ENCODE data around the gene PTMA.
A peak's percentile ranks its signal among the peaks of the same experiment; 100 is the strongest.
"Not testable (repeated sequence)": the region's sequence is repeated elsewhere in the genome, so short reads cannot be mapped to it uniquely, and the experiment has no call there.

PTMA gene

DNA sequence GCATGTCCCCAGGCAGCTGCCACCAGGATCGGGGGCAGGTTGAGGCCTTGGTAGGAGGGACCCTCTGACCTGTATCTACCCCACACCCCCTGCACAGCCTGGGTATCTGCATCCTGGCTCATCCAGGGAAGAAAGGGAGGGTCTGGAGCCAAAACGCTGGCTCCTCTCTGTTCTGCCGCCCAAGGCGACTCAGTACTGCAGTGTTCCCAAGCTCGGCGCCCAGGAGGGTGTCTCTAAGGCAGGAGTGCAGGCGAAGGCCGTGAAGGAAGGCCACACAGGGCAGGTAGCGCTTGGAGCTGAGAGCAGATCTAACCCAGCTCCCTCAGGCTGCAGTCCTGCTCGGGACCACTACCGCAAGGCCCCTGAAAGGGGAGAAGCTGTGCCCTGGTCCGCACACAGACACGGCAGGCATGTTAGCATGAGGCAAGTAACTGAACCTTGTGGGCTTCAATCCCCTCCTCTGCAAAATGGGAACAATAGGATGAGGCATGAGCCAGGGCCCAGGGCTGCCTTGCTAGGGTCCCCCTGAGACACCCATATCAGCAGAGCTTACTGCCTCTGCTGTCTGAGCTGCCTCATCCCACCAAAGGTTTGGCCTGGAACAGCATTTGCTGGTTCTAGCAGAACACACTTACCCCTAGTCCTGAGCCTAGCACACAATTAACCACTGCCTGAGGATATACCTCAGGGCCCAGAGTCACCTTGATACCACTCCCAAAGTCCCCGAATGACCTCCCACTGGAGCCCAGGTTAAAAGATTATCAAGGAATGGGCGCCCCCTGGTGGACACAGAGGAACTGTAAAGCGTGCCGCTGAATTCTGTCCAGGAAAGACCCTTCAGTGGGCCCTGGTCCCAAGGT, 6.5 kb downstream of the PTMA start:
- peak; percentile 61 to 75 for DNase-seq (ENCODE audit: extremely low read depth in 1 of 2, low read depth in 1 of 2)

- no peak for DNase-seq (ENCODE audit: extremely low read depth in 1 of 2, low read depth in 1 of 2)
These were observed 7.1 kb downstream of the PTMA start for GRCh38 chr2:231715499-231715837.

GRCh38 chr2:231715988-231716616, 7.8 kb downstream of the PTMA start:
- DNase-seq (ENCODE audit: extremely low read depth in 1 of 2, low read depth in 1 of 2): no peak

DNA sequence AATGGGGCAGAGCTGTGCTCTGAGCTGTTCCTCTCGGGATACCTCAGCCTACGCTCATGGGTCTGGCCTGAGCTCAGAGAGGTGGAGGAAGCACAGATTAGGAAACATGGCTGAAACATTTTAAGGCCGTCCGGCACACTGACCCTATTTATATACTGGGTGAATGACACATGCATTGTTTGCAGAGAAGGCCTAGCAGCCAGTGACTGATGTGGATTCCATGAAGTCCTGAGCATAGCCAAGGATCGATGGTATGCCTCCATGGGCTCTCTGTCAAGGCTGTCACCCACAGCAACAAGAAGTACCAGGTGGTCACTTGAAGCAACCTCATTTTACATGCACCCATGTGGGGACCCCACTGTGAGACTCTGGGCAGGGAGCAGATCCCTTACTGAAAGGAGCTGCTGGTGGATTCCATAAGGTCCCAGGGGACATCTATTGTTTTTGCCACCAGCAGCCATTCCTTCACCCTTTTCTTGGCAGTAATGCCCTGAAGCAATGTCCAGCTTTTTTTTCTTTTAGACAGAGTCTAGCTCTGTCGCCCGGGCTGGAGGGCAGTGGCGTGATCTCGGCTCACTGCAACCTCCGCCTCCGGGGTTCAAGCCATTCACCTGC, 8.4 kb downstream of the PTMA start:
- no peak for DNase-seq (ENCODE audit: extremely low read depth in 1 of 2, low read depth in 1 of 2)

GRCh38 chr2:231717281-231718171, 9.2 kb downstream of the PTMA start:
- DNase-seq (ENCODE audit: extremely low read depth in 1 of 2, low read depth in 1 of 2): no peak

DNA sequence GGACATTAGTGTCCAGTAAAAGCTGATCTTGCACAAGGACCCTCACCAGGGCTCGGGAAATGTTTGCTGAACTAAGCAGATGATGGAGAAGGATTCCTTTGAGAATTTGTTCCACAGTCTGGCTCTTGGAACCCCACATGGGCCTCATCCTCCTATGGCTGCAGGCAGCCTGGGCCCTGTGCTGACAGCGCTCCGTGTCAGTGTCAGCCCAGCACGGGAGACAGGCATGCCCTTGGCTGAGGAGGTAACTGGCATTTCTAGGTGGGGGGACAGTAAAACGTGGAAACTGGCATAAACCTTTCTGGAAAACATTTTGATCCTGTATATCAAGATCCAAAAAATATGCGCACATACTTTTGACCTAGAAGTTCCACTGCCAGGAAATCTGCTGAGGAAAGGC, 10.5 kb downstream of the PTMA start:
- no peak for DNase-seq (ENCODE audit: extremely low read depth in 1 of 2, low read depth in 1 of 2)

DNA sequence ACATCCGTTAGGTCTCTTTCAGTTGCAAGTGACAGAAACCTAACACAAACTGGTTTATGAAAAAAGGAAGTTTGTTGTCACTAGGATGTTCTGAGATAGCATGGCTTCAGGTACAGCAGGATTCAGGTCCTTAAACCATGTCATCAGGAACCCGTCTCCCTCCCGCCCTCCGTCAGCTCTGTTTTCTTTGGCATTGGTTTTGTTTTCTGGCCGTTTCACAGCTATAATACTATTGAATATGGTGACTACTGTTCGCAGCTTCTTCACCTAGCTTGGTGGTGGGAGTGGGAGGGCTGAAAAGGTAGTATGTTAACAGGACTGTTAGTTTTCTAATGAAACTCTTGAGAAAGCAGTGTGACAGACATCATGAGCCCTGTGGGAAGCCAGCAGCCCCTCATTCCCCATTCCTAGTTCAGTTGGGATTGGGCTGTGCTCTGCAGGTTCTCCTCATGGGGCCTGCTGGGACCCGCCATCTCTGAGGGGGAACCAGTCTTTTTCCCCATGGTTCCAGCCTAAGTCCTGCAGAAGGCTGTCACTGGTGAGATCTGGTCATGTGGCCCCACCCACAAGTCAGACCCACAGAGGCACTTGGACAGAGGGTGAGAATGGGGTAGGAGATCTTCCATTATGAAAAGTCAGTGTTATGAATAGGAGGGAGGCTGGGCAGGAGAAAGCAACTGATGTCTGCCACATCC, 12.1 kb downstream of the PTMA start:
- DNase-seq (ENCODE audit: extremely low read depth in 1 of 2, low read depth in 1 of 2): no peak

GRCh38 chr2:231720987-231721966, 13.0 kb downstream of the PTMA start:
- DNase-seq (ENCODE audit: extremely low read depth in 1 of 2, low read depth in 1 of 2): no peak

DNA sequence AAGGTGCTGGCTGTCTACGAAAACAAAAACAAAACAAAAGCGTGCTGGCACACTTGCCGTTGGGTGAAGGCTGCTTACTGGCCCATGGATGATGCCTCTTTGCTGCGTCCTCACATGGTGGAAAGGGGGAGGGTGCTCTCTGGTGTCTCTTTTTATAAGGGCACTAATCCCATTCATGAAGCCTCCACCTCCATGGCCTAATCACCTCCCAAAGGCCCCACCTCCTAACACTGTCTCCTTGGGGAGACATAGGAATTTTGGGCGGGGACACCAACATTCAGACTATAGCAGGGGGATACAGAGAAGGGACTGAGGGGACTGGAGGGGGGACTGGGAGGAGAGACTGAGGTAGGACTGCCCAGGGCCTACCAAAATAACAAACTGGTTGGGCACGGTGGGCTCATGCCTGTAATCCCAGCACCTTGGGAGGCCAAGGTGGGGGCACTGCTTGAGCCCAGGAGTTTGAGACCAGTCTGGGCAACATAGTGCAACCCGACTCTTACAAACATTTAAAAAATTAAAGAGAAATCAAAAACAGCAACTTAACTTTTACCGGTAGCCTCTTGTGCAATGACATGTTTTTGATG, 14.5 kb downstream of the PTMA start:
- DNase-seq (ENCODE audit: extremely low read depth in 1 of 2, low read depth in 1 of 2): no peak

DNA sequence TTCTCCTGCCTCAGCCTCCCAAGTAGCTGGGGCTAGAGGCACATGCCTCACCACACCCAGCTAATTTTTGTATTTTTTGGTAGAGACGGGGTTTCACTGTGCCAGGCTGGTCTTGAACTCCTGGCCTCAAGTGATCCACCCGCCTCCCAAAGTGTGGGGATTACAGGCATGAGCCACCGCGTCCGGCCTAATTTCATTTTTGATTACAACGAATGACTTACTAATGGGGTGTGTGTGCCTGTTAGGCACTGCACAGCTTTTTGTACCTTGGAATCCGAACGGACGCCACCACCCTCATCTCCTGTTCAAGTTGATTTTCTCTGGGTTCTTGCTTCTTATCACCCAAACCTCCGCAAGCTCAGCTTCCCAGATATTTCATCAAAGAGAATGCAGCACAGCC, 17.2 kb downstream of the PTMA start:
- no peak for DNase-seq (ENCODE audit: extremely low read depth in 1 of 2, low read depth in 1 of 2)

GRCh38 chr2:231726276-231726675, 18.0 kb downstream of the PTMA start:
- no peak for DNase-seq (ENCODE audit: extremely low read depth in 1 of 2, low read depth in 1 of 2)

GRCh38 chr2:231727621-231728020, 19.3 kb downstream of the PTMA start:
- no peak for DNase-seq (ENCODE audit: extremely low read depth in 1 of 2, low read depth in 1 of 2)

GRCh38 chr2:231732604-231733003, 24.3 kb downstream of the PTMA start:
- no peak for DNase-seq (ENCODE audit: extremely low read depth in 1 of 2, low read depth in 1 of 2)

GRCh38 chr2:231737761-231738160, 29.4 kb downstream of the PTMA start:
- DNase-seq (ENCODE audit: extremely low read depth in 1 of 2, low read depth in 1 of 2): no peak

DNA sequence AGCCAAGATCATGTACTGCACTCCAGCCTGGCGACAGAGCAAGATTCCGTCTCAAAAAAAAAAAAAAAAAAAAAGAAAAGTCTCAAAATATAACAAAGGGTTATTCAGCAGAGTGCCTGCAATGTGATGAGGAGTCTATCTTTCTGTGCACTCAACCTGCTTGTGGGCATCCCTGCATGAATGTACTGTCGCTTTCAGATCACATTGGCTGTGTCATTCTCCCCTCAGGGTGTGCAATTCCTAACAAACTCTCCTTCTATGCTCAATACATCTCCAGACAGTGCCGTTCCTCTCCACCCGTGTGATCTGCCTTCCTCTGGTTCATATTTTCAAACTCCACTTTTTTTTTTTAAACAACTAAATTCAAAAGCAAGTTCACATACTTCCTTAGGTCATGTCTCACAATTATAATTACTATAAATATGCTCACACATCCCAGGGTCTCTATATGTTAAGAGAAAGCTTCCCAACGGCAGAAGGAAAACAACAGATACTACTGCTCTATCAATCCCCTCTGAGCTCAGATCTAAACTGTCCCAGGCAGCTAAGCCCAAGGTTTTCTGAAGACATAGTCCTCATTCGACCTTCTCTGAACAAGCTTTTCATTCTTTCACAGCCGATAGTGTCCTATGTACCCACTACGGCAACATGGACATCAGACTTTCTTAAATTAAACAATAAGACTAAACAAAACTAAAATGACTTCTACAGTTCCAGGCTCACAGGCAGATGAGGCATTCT, 35.2 kb downstream of the PTMA start:
- no peak for DNase-seq (ENCODE audit: extremely low read depth in 1 of 2, low read depth in 1 of 2)

GRCh38 chr2:231745303-231746038, 37.1 kb downstream of the PTMA start:
- no peak for DNase-seq (ENCODE audit: extremely low read depth in 1 of 2, low read depth in 1 of 2)

- not testable (repeated sequence) for DNase-seq (ENCODE audit: extremely low read depth in 1 of 2, low read depth in 1 of 2)
These were observed 40.0 kb downstream of the PTMA start for GRCh38 chr2:231748153-231748896.

Data from activated CD8-positive, alpha-beta memory T cell treated with anti-CD3 and anti-CD28 coated beads for 1 hour (primary cell).